CMK (cell line): Measurements from ENCODE around the gene ABR.
A peak's percentile ranks its signal among the peaks of the same experiment; 100 is the strongest.
"Not testable (repeated sequence)": the region's sequence is repeated elsewhere in the genome, so short reads cannot be mapped to it uniquely, and the experiment has no call there.

Experiments
- DNase-seq: peaks from one replicate; pipeline ENCODE4 v3.0.0-alpha.2; 2010; ENCODE audit warnings: low read depth

Gene ABR

DNA sequence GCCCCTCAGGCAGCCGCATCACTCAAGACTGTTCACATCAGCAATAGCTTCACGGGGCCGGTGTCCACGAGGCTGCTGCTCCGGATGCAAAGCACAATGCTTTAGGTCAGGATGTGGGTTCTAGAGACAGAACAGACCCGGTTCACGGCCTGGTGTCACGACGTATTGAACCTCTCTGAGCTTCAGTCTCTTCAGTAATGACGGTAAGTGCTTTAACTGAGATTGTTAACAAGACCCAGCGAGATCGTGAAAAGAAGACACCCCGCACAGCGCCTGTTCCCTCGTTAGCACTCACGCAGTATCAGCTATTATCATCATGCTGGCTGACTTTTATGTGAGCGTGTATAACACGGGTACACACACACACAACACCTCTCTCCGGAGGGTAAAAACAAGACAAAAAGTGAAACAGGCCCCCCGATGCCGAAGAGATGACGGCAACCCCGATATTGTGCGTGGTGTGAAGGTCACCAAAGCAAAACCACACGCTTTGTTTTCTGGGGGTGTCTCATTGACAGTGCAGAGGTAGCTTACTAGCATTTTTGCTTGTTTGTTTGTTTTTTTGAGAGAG, 21.4 kb upstream of the ABR start:
- DNase-seq, result no peak

DNA sequence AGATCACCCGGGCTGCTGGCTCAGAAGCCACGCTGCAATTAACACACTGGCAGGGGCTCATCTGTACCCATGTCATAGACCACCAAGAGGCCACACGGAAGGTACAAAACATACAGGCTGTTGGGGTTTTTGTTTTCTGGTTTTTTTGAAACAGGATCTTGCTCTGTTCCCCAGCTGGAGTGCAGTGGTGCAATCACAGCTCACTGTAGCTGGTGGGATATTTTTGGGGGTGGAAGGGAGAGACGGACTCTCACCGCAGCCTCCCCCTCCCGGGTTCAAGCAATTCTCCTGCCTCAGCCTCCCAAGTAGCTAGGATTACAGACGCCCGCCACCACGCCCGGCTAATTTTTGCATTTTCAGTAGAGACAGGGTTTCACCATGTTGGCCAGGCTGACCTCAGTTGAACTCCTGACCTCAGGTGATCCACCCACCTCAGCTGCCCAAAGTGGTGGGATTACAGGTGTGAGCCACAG, 19.5 kb upstream of the ABR start:
- DNase-seq, result not testable (repeated sequence)

DNA sequence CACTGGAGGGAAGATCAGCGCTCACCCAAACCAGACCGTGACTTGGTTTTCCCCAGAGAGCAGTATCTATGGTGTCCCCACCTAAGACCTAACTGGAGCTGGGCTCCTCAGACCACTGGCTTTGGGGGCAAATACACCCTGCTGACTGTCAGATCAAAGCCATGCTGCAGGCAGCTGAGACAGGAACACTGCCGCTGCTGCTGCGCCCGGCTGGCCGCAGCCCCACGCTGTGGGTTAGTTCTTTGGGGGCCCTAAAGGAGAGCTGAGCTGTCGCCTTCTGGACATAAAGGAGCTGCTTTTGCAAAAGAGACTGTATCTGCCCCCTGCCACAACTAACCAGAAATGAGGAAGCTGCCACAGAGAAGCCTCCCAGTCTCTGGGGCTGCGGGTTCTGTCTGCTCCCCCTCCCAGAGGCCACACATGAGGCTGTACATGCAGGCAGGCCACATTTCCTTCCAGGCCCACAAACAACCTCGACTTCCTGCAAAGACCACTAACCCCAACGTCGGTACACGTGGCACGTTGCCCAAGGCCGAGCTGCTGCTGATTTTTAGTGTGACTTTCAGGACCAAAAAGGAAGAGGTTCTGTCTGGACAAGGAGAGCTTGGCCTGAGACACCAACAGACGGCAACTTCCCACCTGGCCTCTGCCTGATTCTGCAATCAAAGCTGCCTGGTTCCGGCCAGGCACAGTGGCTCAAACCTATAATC, 18.2 kb upstream of the ABR start:
- DNase-seq, result peak; percentile 71

DNA sequence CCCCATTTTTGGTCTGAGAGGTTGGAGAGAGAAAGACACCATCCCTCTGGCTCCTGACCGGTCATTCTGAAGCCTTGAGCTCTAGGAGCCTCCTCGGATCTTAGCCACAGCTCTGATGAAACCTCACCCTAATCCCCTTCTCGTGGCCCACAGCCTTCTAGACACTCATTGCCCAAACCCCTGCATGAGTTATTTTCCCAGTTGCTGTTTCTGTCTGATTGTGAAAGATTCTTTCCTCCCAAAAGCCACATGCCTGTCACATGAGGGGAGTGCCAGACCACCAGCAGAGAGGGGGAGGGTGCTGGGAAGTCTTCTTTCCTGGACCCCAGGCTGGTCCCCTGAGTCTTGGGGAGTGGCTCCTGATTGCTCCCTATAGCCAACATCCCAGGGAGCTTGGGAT, 17.6 kb upstream of the ABR start:
- DNase-seq, result no peak

DNA sequence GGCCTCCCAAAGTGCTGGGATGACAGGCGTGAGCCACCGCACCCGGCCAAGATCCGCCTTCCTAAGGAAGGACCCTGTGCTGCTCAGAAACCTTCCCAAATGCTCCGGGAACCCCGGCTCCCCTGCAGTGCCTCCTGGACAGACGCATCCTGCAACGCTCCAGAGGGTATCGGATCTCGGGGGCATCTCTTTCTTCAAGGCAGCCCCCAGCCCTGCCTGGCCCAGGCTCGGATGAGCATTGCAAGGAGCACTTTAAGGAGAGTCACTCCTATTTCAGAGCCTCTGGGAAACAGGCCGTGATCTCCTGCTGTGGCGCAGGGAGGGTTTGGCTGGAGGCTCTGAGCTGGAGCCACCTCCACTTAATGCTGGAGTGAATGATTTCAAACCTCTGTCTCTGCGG, 17.2 kb upstream of the ABR start:
- no peak for DNase-seq

DNA sequence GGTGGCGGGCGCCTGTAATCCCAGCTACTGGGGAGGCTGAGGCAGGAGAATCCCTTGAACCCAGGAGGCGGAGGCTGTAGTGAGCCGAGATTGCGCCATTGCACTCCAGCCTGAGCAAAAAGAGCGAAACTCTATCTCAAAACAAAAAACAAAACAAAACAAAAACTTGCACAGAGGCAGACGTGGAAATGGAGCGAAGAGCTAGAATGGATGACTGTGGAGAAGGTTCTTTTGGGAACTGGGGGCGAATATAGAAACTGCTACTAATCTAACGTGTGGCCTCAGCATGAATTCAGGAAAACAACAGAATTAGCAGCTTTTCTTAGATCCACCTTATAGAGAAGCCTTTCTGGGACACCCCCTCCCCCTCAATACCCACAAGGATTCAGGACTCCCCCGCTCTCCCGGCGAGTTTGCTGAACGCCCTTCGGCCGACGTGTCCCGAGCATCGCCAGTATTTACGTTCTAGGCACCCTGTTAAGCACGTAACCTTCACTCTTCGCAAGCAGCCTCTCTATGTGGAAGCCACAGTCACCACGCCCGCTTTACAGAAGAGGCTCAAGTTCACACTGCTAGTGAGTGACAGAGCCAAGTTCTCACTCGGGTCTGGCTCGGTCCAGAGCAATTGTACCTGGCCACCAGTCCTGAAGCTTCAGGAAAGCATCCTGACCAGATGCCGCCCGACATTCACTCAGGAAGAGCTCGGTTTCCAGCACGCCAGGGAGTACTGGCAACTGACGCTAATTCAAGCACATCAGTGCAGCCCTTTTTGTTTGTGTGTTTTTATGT, 13.3 kb upstream of the ABR start:
- no peak for DNase-seq

DNA sequence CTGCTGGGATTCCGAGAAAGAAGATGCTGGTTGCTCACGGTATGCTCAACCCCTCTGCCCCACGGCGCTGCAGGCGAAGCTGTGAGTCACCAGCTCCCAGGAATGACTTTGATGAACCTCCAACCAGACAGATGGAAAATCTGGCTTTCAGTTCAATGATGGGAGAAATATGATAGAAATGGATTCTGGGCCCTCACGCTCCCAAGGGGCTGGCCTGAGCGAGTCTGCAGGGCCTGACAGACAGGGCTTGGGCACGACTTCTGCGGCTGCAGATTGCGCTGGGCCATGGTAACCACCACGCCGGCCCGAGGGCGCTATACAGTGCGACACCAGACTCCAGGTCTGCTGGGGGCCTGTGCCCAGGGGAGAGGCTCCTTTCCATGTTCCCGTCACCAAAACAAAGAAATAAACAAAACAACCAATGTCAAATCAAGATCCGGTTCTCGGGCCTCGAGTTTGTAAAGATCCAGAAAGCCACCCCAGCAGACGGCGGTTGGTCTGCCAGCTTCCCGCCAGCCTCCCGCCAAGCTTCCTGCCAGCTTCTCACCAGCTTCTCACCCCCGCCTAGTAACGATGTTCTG, 11.1 kb upstream of the ABR start:
- no peak for DNase-seq

DNA sequence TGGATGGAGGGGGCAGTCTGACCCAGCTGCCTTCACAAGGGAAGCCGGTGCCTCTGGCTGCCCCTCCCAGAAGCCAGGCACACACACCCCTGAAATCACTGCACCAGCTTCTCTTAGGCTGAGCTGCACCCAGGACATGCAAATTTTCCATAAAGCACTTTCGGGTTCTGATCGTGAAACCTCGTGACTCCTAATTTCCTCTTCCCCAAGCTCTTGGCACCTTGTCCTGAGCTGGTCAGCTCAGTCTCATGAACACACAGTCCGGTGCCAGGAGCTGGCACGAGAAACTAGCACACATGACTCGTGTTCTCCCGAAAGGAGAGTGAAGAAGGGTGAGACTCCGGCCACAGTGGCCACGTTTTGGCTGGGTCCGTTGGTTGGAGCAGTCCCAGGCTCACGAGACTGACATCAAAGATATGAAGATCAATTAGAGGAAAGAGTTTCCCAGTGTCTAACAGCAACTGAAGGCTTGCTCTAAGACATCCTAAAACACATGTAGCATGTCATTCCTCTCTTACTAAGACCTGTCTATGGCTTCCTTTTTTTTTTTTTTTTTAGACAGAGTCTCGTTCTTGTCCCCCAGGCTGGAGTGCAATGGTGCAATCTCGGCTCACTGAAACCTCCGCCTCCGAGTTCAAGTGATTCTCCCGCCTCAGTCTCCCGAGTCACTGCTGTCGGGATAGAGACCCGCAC, 9.2 kb upstream of the ABR start:
- no peak for DNase-seq

DNA sequence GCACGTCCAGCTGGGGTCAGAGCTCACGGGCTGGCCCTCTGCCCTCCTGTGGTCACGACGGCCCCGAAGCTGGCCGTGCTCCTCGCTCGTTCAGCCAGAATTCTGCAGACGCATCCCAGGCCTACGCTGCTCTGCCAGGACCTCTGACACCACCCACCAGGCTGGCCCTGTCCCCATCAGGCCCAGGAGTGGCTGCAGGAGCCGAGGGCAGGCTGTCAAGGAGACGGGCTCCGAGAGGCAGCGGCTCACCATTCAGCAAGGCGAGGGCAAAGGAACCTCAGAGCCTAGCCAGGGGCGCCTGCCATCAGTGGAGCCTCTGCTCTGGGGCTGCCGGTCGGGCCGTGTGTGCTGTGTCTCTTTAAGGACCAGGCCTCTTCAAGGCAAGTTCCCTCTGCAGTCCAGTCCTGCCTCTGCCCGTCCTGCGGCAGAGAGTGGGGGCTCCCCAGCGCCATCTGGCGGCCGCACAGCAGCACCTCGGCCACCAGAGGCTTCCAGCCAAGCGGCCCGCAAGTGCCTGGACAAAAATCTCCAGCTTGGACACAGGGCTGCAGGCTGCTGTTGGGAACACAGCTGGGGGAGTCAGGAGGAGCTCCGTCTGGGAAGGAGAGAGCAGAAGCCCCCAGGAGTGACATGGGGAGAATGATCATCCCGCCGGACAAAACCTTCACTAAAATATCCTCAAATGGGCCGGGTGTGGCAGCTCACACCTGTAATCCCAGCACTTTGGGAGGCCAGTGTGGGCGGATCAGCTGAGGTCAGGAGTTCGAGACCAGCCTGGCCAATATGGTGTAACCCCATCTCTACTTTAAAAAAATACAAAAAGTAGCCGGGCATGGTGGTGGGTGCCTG, 7.4 kb upstream of the ABR start:
- DNase-seq, result peak; percentile 38

DNA sequence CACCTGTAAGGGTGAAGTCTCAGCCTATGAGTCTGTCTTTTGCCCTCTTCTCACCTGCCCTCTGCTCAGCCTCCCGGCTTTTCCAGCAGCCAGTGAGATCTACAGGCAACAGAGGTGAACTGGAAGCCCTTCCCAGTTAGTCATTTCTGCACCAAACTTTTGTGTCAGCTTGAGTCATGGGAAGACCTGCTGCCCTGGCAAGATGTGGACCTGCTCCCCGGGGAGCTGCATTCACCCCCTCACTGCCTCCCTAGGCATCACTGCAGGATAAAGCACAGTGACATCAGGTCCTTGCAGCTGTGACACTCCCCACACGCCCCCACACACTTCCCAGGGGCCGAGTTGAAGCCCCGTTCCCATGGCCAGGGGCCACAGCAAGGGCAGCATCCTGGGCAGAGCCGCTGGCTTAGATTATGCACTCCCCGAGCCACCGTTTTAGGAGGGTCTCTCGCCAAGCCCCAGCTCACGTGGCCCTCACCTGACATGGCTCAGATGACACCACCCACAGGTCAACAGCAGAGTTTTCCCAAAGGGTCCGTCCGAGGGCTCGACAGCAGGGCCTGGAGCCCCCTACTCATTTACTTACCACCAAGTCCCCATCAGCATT, 6.5 kb upstream of the ABR start:
- DNase-seq, result no peak

DNA sequence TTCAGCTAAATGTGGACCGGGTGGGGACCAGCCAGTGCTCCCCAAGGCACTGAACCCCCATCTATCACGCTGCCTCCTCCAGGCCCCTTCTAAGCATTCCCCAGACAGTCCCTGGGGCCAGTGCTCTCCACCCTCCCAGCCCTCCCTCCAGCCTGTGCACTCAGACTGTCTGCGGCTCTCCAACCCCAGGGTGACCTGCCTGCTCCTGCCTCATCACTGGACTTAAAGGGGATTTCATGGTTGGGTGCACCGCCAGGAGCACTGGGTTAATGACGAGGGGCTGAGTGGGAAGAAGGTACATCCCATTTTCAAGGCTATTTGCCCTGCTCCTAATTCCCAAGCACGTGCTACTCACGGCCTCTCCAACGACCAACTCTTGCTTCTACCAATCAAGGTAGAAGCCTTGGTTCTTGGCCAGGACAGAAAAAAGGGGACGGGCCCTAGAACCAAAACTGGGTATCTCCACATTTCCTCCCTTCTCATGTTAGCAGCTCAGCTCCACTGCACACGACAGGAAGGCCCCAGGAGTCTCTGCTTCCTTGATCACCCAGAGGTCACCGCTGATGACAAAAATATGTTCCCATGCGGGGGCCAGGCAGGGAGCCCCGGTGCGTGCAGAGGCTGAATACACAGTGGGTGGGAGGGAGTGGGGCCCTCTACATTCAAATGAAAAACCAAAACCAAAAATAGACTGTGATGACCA, 3.5 kb upstream of the ABR start:
- no peak for DNase-seq

DNA sequence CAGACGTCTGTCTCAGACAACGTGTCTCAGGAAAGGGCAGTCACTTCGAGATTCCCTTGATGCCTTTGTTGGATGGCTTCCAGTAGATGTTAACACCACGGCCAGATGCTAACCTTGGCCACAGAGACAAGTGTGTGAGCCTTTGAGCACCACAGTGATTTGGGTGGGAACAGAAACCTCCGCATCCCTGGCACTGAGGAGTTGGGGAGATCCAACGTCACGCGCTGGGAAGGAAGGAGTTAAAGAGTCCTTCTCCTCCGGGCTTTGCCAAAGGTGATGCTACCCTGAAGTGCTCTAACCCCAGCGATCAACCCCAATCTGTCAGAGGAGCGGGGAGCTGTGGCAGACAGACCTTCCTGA, 3.0 kb upstream of the ABR start:
- DNase-seq, result no peak

DNA sequence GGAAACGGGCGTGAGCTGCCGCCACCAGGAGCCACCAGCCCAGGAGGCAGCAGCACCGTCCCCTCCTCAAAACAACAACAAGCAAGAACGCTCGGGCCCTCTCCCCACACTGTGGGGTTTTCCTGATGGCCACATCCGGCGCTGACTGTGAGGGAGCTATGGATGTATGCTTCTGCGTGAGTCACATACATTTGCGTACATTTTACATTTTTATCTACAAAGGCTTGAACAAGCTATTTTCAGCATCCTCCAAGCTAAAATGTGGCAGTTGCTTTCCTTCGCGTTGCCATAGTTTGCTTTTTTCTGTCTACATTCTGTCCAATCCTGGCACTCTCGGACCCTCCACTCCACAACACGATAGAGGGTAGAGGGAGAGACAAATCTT, 2.0 kb upstream of the ABR start:
- DNase-seq, result no peak

DNA sequence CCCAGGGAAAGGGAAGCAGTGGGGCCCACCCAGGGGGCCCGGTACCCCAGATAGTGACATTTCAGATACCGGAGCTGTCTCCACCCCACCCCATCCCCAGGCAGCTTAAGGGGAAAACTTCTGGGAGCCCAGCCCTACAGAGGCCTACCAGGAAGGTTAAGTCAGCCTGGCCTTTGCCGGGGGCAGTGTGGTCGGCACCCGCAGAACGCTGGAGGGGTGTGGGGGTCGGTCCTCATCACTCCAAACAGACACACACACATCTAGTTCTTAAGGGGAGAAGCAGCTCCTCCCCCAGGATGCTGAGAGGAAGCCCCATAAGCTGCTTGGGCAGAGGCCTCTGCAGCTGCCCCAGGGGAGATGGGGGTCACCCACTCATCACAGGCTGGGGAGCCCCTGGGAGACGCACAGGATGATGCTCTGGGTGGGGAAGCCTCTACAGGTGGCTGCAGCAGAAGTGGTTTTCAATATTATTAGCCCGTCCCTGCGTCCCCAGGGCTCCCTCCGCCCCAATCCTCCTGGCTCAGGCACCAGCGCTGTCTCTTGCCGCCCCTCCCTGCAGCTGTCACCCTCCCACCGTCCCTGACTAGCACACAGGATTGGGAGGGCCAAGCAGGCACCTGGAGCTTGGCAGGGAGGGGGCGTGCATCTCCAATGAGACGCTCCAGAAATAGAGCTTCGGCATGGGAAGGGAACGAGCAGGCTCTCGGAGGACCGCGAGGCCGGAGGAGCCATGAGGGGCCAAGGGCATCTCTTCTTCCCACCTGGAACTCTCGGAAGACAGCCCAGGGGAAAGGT, 1.4 kb upstream of the ABR start:
- no peak for DNase-seq

DNA sequence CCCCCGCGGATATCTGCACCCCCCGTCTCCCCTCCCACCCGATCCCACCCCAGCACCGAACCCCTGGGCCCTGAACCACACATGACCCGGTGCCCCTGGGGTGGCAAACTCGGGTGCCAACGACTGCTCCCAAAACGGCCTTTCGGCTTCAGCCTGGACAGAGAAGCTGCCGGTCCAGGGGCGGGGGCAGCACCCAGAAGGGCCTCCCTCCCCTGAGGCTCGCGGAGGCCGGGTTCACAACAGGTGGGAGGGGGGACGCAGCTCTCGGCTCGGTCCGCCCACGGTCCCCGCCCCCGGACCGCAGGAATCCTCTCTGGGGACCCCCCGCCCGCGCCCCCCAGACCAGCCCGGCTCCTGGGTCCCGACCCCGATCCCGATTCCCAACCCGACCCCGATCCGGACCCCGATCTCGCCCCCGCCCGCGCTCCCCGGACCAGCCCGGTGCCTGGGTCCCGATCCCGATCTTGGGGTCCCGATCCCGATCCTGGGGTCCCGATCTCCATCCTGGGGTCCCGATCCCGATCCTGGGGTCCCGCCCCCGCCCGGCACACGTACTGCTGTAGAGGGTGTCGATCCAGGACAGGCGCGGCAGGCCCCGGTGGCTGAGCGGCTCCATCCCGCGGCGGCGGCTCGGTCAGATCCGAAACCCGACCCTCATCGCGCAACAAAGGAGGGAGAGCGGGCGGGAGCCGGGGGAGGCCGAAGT, 516 bp downstream of the ABR start:
- DNase-seq, result no peak

DNA sequence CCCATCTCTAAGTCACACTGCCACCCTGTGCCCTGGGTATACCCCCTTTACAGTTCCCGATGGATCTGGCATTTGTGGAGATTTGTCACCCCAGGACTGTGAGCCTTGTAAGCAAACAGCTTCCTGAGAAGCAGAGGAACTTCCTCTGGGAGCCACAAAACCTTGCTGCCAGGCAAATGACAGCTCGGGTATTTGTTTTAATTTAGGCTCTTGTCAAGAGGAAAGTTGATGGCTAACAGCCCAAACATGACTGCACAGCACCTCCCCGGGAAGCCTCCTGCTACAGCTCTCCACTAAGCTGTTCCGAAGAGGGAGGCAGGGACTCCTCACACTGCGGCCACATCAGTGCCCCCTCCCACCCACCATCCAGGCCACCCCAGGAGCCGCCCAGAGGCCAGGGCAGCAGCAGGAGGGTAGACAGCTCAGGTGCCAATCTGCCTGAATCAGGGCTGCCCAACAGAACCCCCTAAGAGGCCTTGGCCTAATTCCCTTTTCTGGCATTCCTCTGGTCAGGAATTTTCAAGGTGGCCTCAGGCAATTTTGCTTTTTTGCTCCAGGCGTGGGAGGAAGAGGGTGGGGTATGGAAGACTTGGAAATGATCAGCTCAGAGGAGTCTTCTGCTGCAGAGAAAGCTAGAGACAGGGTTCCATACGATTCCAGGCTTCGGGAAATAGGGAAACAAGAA, 2.6 kb downstream of the ABR start:
- DNase-seq, result no peak

DNA sequence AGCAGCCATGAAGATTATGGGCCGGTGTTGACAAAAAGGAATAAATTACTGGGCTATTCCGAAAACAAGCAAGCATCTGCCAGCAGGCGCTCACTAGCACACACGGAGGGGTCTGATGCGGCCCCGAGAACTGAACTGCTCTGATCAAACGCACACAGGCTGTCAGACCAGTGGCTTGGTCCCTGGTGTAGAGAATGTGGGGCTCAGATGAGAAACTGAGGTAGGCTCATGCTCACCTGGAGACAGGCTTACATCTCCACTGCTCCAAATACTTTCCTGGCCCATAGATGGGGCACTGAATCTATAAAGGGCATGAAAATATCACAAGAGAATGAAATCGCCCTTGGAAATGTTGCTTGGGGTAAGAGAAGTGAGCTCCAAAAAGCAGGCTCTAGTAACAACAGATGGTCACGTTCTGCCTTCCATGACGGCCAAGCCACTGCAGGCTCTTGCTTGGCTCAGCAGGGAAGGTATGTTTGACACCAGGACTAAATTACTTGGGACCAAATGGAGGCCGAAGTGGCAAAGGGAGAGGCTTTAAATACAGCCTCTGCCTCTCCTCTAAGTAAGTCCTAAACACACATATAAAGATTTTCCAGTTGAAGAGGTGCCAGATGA, 5.4 kb downstream of the ABR start:
- DNase-seq, result no peak
